Measurements from ENCODE around the gene MYO5A.
"Not testable (repeated sequence)": the region's sequence is repeated elsewhere in the genome, so short reads cannot be mapped to it uniquely, and the experiment has no call there.

Gene MYO5A

DNA sequence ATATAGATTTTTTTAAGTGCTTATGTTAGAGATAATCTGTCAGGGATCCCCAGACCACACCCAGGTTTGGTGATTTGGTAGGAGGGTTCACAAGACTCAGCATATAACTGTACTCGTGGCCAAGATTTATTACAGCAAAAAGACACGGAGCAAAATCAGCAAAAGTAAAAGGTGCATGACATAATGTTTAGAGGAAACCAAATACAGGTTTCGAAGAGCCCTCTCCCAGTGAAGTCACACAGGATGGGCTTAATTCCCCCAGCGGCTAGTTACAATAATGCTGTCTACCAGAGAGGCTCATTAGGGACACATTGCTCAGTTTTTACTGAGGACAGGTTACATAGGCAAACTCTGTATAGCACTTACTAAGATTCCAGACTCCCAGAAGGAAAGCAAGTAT lies 36.5 kb downstream of the MYO5A start:
- no peaks in the 10 kb centered on the region for H3K36me3 ChIP-seq (ENCODE audit: control insufficient read depth, insufficient read depth, low read length)
- no peak overlapping the region for H3K4me3 ChIP-seq (ENCODE audit: insufficient read depth, low read depth, low read length)
- no peak overlapping the region for H3K27ac ChIP-seq (ENCODE audit: insufficient read depth, low read depth, low read length, poor library complexity, severe bottlenecking)
- H3K9me3 ChIP-seq (ENCODE audit: control insufficient read depth, low read length), result no peaks in the 10 kb centered on the region
- peaks cover 3% of the 10 kb centered on the region for H3K4me1 ChIP-seq (ENCODE audit: control insufficient read depth, insufficient read depth, low read length)
- no peaks in the 10 kb centered on the region for H3K27me3 ChIP-seq (ENCODE audit: control insufficient read depth, insufficient read depth, low read length, poor library complexity, severe bottlenecking)
- WGBS, 2 experiments, result 94 to 95% methylated on average over 4 of the region's 4 CpGs

DNA sequence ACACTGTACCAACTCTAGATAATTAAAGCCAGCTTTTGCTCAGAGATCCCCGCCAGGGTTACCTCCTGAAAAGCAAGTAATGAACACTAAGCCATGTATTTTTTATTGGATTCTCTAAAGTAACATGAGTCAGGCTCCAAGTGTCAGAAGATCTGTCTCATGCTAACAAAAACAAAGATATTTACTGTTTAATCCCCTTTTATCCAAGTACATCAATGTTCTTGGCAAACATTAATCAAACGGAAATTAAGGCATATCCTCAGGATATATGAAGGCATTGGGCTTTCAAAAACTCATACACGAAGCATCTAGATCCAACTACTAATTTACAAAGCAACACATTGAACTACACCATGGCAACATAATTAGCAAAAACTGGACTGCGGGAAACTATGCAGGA lies 37.2 kb downstream of the MYO5A start:
- Histone ChIP-seq H3K9me3 (ENCODE audit: control insufficient read depth, low read length) (no peaks in the 10 kb centered on the region), H3K4me3 (ENCODE audit: insufficient read depth, low read depth, low read length) (no peak overlapping the region), H3K27ac (ENCODE audit: insufficient read depth, low read depth, low read length, poor library complexity, severe bottlenecking) (no peak overlapping the region), H3K36me3 (ENCODE audit: control insufficient read depth, insufficient read depth, low read length) (no peaks in the 10 kb centered on the region), H3K4me1 (ENCODE audit: control insufficient read depth, insufficient read depth, low read length) (peaks cover 3% of the 10 kb centered on the region), H3K27me3 (ENCODE audit: control insufficient read depth, insufficient read depth, low read length, poor library complexity, severe bottlenecking) (no peaks in the 10 kb centered on the region)
- 89 to 90% methylated on average over 4 of the region's 4 CpGs for WGBS, 2 experiments

DNA sequence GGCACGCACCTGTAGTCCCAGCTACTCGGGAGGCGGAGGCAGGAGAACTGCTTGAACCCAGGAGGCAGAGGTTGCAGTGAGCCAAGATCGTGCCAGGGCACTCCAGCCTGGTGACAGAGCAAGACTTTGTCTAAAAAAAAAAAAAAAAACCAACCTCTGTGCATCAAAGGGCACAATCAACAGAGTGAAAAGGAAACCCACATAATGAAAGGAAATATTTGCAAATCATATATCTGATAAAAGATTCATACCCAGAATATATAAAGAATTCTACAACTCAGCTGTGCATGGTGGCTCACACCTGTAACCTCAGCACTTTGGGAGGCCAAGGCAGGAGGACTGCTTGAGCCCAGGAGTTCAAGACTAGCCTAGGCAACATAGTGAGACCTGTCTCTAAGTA lies 39.2 kb downstream of the MYO5A start:
- H3K27ac ChIP-seq (ENCODE audit: insufficient read depth, low read depth, low read length, poor library complexity, severe bottlenecking); H3K4me1 ChIP-seq (ENCODE audit: control insufficient read depth, insufficient read depth, low read length); H3K36me3 ChIP-seq (ENCODE audit: control insufficient read depth, insufficient read depth, low read length); H3K4me3 ChIP-seq (ENCODE audit: insufficient read depth, low read depth, low read length); H3K9me3 ChIP-seq (ENCODE audit: control insufficient read depth, low read length); H3K27me3 ChIP-seq (ENCODE audit: control insufficient read depth, insufficient read depth, low read length, poor library complexity, severe bottlenecking): not testable (repeated sequence)
- WGBS, 2 experiments, result 87 to 97% methylated on average over 4 of the region's 4 CpGs

DNA sequence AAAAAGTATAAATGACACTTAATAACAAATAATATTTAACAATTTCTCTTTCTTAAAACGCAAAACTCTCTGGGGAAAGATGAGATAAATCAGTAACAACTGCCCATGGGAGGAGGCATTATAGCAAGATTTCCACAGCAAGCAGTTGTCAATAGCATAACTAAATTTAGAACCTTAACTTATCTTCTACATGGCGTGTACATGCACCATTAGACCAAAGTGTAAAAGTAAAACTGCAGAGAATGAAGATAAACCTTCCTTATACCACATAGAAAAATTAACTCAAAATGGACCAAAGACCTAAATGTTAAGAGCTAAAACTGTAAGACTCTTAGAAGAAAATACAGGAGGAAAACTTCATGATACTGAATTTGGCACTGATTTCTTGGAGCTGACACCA lies 39.9 kb downstream of the MYO5A start:
- peaks cover 3% of the 10 kb centered on the region for H3K4me1 ChIP-seq (ENCODE audit: control insufficient read depth, insufficient read depth, low read length)
- no peaks in the 10 kb centered on the region for H3K9me3 ChIP-seq (ENCODE audit: control insufficient read depth, low read length)
- no peaks in the 10 kb centered on the region for H3K36me3 ChIP-seq (ENCODE audit: control insufficient read depth, insufficient read depth, low read length)
- no peak overlapping the region for H3K4me3 ChIP-seq (ENCODE audit: insufficient read depth, low read depth, low read length)
- H3K27ac ChIP-seq (ENCODE audit: insufficient read depth, low read depth, low read length, poor library complexity, severe bottlenecking), result no peak overlapping the region
- no peaks in the 10 kb centered on the region for H3K27me3 ChIP-seq (ENCODE audit: control insufficient read depth, insufficient read depth, low read length, poor library complexity, severe bottlenecking)
- WGBS, 2 experiments, result 97% methylated on average over 2 of the region's 2 CpGs; no CpG with 5 or more reads in 1 of the 2 experiments

DNA sequence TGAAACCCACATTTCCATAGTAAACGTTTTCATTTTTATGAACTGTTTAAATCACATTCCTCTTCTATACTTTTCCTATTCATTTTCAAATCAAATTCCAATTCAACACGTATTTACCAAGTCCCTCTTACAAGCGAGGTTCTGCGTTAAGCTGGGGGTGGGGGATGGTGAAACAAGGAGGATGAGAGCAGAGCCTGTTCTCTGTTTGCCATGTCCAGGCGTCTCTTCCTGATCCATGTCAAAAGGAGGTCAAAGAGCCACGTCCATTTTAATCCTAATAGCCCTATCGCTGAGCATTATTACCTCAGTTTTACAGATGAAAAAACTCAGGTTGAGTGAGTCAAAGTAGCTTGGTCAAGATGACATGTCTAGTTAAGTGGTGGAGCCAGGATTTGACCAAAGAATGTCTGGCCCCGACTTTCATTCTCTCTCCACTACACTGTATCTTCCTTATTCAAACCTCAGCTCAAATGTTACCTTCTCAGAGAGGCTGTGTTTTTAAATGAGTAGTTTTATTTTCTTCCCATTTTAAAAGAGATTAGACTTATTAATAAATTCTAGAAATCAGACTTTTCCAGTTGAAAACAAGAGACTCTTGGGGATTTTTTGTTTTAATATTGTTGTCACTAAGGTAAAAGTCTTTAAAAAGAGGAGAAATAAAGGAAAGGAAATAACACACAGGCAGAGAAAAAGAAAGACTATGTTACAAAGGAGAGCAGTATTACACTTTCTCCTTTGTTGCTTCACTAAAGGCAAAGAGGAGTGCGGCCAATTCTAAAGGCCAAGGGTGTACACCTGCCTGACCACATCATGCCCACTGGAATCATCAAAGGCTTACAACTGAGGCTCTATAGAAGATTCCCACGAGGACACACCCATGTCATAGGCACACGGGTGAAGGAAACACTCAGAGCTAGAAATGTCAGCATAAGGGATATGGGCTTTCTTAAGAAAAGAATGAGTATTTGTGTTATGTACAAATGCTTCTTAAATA lies 42.4 kb downstream of the MYO5A start:
- 33 to 47% methylated on average over 8 to 10 of the region's 11 CpGs for WGBS, 2 experiments
- Histone ChIP-seq H3K4me3 (ENCODE audit: insufficient read depth, low read depth, low read length) (no peak overlapping the region), H3K4me1 (ENCODE audit: control insufficient read depth, insufficient read depth, low read length) (peaks cover 3% of the 10 kb centered on the region), H3K27me3 (ENCODE audit: control insufficient read depth, insufficient read depth, low read length, poor library complexity, severe bottlenecking) (no peaks in the 10 kb centered on the region), H3K9me3 (ENCODE audit: control insufficient read depth, low read length) (no peaks in the 10 kb centered on the region), H3K36me3 (ENCODE audit: control insufficient read depth, insufficient read depth, low read length) (no peaks in the 10 kb centered on the region), H3K27ac (ENCODE audit: insufficient read depth, low read depth, low read length, poor library complexity, severe bottlenecking) (no peak overlapping the region)

DNA sequence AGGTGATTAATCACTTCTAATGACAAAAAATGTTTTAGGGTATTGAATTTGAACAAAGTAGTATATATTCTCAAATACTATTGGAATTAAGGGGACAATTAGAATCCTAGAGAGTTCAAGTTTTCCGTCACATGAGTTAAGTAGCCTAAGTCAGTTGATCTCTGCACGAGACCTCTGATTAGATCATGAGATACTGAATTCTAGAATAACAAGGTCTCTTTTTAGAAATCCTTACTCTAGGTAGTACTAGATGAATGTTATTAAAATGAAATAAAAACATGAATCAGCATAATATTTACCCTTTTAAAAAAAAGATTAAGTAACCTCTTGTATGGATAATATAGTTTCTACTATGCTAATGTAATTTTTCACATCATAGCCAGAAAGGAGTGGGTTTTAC lies 43.4 kb downstream of the MYO5A start:
- Histone ChIP-seq H3K9me3 (ENCODE audit: control insufficient read depth, low read length) (no peaks in the 10 kb centered on the region), H3K27me3 (ENCODE audit: control insufficient read depth, insufficient read depth, low read length, poor library complexity, severe bottlenecking) (no peaks in the 10 kb centered on the region), H3K4me3 (ENCODE audit: insufficient read depth, low read depth, low read length) (no peak overlapping the region), H3K27ac (ENCODE audit: insufficient read depth, low read depth, low read length, poor library complexity, severe bottlenecking) (no peak overlapping the region), H3K4me1 (ENCODE audit: control insufficient read depth, insufficient read depth, low read length) (peaks cover 3% of the 10 kb centered on the region), H3K36me3 (ENCODE audit: control insufficient read depth, insufficient read depth, low read length) (no peaks in the 10 kb centered on the region)
- WGBS, 2 experiments, result 83 to 94% methylated on average over 2 of the region's 2 CpGs

DNA sequence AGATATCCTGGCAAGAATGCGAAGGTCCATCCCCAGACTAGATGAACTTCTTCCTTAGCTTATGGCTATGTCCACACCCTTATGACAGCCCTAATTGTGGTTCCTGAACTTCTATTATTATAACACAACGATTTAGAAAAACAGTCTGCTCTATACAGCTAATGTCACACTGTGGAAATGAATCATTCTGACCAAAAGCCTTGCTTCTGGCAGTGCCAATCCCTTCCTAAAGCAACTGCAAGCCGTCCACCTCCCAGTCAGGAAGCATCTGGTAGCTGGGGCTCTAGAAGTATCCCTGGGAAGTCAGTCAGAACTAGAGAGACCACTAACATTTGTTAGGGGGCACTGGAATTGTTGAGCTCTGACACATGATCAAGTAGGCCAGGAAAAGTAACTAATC lies 45.0 kb downstream of the MYO5A start:
- no peaks in the 10 kb centered on the region for H3K27me3 ChIP-seq (ENCODE audit: control insufficient read depth, insufficient read depth, low read length, poor library complexity, severe bottlenecking)
- peaks cover 3% of the 10 kb centered on the region for H3K4me1 ChIP-seq (ENCODE audit: control insufficient read depth, insufficient read depth, low read length)
- 90 to 92% methylated on average over 3 of the region's 3 CpGs for WGBS, 2 experiments
- no peaks in the 10 kb centered on the region for H3K36me3 ChIP-seq (ENCODE audit: control insufficient read depth, insufficient read depth, low read length)
- no peak overlapping the region for H3K4me3 ChIP-seq (ENCODE audit: insufficient read depth, low read depth, low read length)
- no peak overlapping the region for H3K27ac ChIP-seq (ENCODE audit: insufficient read depth, low read depth, low read length, poor library complexity, severe bottlenecking)
- H3K9me3 ChIP-seq (ENCODE audit: control insufficient read depth, low read length), result no peaks in the 10 kb centered on the region

DNA sequence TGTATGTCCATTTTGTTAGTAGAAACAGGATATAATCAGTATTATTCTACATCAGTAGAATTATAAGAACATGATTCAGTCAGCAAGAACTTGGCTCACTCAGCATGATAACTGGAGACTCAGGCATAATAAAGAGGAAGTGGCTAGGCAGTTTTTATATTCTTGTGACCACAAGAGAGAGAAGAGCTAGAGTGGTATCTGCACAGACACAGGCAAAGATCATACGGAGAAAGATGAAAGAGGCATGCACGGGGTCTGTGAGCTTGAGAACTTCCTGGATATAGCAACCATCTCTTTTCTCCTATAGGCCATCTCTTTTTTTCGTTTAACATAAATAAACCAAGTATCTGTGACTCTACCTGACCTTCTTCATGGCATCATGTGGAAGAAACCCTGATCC lies 46.8 kb downstream of the MYO5A start:
- no peaks in the 10 kb centered on the region for H3K36me3 ChIP-seq (ENCODE audit: control insufficient read depth, insufficient read depth, low read length)
- no peaks in the 10 kb centered on the region for H3K9me3 ChIP-seq (ENCODE audit: control insufficient read depth, low read length)
- WGBS, 2 experiments, result 87 to 93% methylated on average over 3 of the region's 3 CpGs
- H3K4me3 ChIP-seq (ENCODE audit: insufficient read depth, low read depth, low read length), result no peak overlapping the region
- H3K27me3 ChIP-seq (ENCODE audit: control insufficient read depth, insufficient read depth, low read length, poor library complexity, severe bottlenecking), result no peaks in the 10 kb centered on the region
- H3K27ac ChIP-seq (ENCODE audit: insufficient read depth, low read depth, low read length, poor library complexity, severe bottlenecking), result no peak overlapping the region
- no peaks in the 10 kb centered on the region for H3K4me1 ChIP-seq (ENCODE audit: control insufficient read depth, insufficient read depth, low read length)

DNA sequence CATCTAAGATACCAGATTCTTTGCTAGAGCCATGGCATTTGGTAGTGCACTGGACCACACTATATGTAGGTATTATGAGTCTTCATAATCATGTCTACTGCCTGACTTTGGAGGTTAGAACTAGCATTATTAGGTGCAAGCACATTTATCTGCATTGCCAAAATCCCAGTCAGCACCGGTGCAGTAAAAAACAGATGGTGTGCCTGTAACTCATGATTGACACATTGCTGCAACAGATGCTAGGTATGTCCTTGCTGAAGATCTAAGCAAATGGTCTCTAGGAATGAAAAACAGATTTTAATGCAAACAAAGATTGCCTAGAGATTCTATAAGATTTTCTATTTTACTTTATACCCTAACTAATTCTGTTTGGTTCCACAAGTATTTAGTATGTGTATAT lies 47.7 kb downstream of the MYO5A start:
- Histone ChIP-seq H3K9me3 (ENCODE audit: control insufficient read depth, low read length) (no peaks in the 10 kb centered on the region), H3K27me3 (ENCODE audit: control insufficient read depth, insufficient read depth, low read length, poor library complexity, severe bottlenecking) (no peaks in the 10 kb centered on the region), H3K4me1 (ENCODE audit: control insufficient read depth, insufficient read depth, low read length) (no peaks in the 10 kb centered on the region), H3K4me3 (ENCODE audit: insufficient read depth, low read depth, low read length) (no peak overlapping the region), H3K27ac (ENCODE audit: insufficient read depth, low read depth, low read length, poor library complexity, severe bottlenecking) (no peak overlapping the region), H3K36me3 (ENCODE audit: control insufficient read depth, insufficient read depth, low read length) (no peaks in the 10 kb centered on the region)
- 94 to 97% methylated on average over 1 of the region's 1 CpG for WGBS, 2 experiments

DNA sequence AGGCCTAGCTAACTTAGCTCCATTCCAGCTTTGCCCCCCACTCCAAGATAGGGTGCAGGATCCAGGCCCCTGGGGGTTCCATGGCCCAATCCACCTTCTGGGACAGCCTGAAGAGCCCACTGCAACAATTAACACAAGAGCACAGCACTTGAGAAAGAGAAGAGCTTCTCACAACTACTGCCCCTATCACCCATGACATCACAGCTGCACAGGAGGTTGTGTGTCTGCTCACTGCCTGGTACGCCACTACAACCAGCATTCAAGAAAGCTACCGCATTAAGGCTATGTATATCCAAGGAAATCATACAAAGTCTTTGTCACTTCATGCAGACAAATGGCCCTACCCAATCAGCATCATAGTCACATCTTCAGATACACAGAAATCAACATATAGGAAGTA lies 62.0 kb downstream of the MYO5A start:
- no peak overlapping the region for H3K27ac ChIP-seq (ENCODE audit: insufficient read depth, low read depth, low read length, poor library complexity, severe bottlenecking)
- no peaks in the 10 kb centered on the region for H3K36me3 ChIP-seq (ENCODE audit: control insufficient read depth, insufficient read depth, low read length)
- H3K4me1 ChIP-seq (ENCODE audit: control insufficient read depth, insufficient read depth, low read length), result no peaks in the 10 kb centered on the region
- 90 to 92% methylated on average over 2 of the region's 2 CpGs for WGBS, 2 experiments
- H3K27me3 ChIP-seq (ENCODE audit: control insufficient read depth, insufficient read depth, low read length, poor library complexity, severe bottlenecking), result no peaks in the 10 kb centered on the region
- H3K4me3 ChIP-seq (ENCODE audit: insufficient read depth, low read depth, low read length), result no peak overlapping the region
- H3K9me3 ChIP-seq (ENCODE audit: control insufficient read depth, low read length), result no peaks in the 10 kb centered on the region
